ENCODE results near the gene AJUBA. TPM values are rescaled to one million over a fixed set of nuclear protein-coding genes. Genes with fewer than 3 reads are reported as not detected.
"Not testable (repeated sequence)": the region's sequence is repeated elsewhere in the genome, so short reads cannot be mapped to it uniquely, and the experiment has no call there.

The AJUBA gene
- polyA plus RNA-seq, 1 experiment: 77.0 TPM

DNA sequence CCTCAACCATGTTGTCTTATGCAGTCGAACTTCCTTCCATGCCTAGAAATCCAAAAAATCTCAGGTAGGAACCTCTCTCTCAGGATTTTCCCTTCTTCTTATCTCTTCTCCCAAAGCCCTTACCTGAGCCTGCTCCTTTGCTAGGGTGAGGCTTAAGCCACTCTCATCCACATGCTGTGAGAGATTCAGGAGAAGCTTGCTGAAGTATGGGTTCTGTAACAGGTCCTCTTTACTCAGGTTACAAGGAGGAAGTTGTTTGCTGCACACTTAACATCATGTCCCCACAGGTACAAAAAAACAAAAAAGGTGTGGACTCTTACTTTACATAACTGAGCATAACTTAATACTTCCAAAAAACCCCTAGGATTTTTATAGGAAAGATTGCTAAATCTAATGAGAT is 29.9 kb downstream of the AJUBA start:
- no peak for TF ChIP-seq CTCF (IDR thresholded peaks at IDR 0.05; ENCODE audit: low read depth, low read length)
- Histone ChIP-seq H3K27ac (ENCODE audit: low read depth, low read length) (no peak overlapping the region), H3K27me3 (ENCODE audit: control insufficient read depth, insufficient read depth, low read length) (no peaks in the 10 kb centered on the region), H3K4me3 (ENCODE audit: low read depth, low read length) (no peak overlapping the region), H3K9me3 (ENCODE audit: control insufficient read depth, insufficient read depth, low read length) (no peaks in the 10 kb centered on the region)
- ChIA-PET CTCF (interaction anchor here (1.6 kb wide), 1 partner anchor 22 kb away, joined by 5 read pairs; no protein-coding TSS in a partner anchor), POLR2A (no interaction called here)
- no peak for DNase-seq (ENCODE audit: low read depth, low spot score)

GRCh38 chr14:22951795-22952194 is 30.6 kb downstream of the AJUBA start:
- ChIA-PET POLR2A (interaction anchor here (0.6 kb wide), 1 partner anchor 15 kb away, joined by 3 read pairs; no protein-coding TSS in a partner anchor), CTCF (interaction anchor here (1.1 to 1.6 kb wide), 2 partner anchors 21 to 34 kb away, joined by 3 to 5 read pairs; no protein-coding TSS in a partner anchor)
- DNase-seq (ENCODE audit: low read depth, low spot score); H3K27ac ChIP-seq (ENCODE audit: low read depth, low read length); H3K27me3 ChIP-seq (ENCODE audit: control insufficient read depth, insufficient read depth, low read length); H3K9me3 ChIP-seq (ENCODE audit: control insufficient read depth, insufficient read depth, low read length); H3K4me3 ChIP-seq (ENCODE audit: low read depth, low read length): not testable (repeated sequence)

DNA sequence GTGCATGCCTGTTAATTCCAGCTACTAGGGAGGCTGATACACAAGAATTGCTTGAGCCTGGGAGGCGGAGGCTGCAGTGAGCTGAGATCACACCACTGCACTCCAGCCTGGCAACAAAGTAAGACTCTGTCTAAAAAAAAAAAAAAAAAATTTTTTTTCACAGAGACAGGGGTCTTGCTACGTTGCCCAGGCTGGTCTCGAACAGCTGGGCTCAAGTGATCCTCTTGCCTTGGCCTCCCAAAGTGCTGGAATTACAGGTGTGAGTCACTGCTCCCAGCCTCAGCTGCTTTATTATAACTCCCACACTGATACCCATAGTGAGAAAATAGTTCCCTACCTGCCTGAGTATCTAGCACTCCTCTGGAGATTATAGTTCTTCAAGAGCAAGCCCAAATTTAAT is 36.7 kb downstream of the AJUBA start:
- Histone ChIP-seq H3K27ac (ENCODE audit: low read depth, low read length) (no peak overlapping the region), H3K27me3 (ENCODE audit: control insufficient read depth, insufficient read depth, low read length) (no peaks in the 10 kb centered on the region), H3K4me3 (ENCODE audit: low read depth, low read length) (no peak overlapping the region), H3K9me3 (ENCODE audit: control insufficient read depth, insufficient read depth, low read length) (no peaks in the 10 kb centered on the region)
- no peak for TF ChIP-seq CTCF (IDR thresholded peaks at IDR 0.05; ENCODE audit: low read depth, low read length)
- CTCF ChIA-PET: interaction anchor here (0.6 to 1.5 kb wide), 2 partner anchors 15 to 20 kb away, joined by 8 to 12 read pairs; no protein-coding TSS in a partner anchor
- no peak for DNase-seq (ENCODE audit: low read depth, low spot score)
- POLR2A ChIA-PET: interaction anchor here (0.6 kb wide), 1 partner anchor 16 kb away, joined by 5 read pairs; no protein-coding TSS in a partner anchor

- Histone ChIP-seq H3K4me3 (ENCODE audit: low read depth, low read length) (no peak overlapping the region), H3K27me3 (ENCODE audit: control insufficient read depth, insufficient read depth, low read length) (no peaks in the 10 kb centered on the region), H3K27ac (ENCODE audit: low read depth, low read length) (peak overlapping the region; percentile 31), H3K9me3 (ENCODE audit: control insufficient read depth, insufficient read depth, low read length) (no peaks in the 10 kb centered on the region)
- no peak for TF ChIP-seq CTCF (IDR thresholded peaks at IDR 0.05; ENCODE audit: low read depth, low read length)
- CTCF ChIA-PET: interaction anchor here (0.6 to 2.1 kb wide), 8 partner anchors 8 to 1169 kb away, joined by 3 to 13 read pairs (median 4); no protein-coding TSS in a partner anchor
- POLR2A ChIA-PET: interaction anchor here (0.6 to 1.1 kb wide), 4 partner anchors 17 to 1478 kb away, joined by 3 to 7 read pairs (median 4); no protein-coding TSS in a partner anchor
- peak; percentile 30 for DNase-seq (ENCODE audit: low read depth, low spot score)
These were observed 42.7 kb downstream of the AJUBA start for GRCh38 chr14:22939684-22940083.

DNA sequence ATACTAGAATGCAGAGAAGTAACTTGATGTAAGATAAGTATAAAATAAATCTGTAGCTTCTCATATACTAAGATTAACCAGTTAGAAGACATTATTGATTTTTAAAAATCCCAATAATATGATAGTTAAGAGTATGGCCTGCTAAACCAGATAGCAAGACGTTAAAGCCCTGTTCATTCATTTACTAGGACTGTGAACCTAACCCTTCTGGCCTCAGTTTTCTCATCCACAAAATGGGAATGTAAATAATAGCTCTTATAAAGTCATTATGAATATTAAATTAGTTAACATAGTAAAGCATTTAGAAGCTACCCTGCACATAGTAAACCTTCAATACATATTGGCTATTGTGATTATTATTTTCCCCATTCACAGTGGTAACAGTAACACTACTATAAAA is 47.2 kb downstream of the AJUBA start:
- TF ChIP-seq CTCF (IDR thresholded peaks at IDR 0.05; ENCODE audit: low read depth, low read length): no peak
- ChIA-PET POLR2A (no interaction called here), CTCF (interaction anchor here (0.6 to 1.8 kb wide), 4 partner anchors 51 to 444 kb away, joined by 4 to 6 read pairs (median 5); no protein-coding TSS in a partner anchor)
- no peaks in the 10 kb centered on the region for H3K27me3 ChIP-seq (ENCODE audit: control insufficient read depth, insufficient read depth, low read length)
- no peaks in the 10 kb centered on the region for H3K9me3 ChIP-seq (ENCODE audit: control insufficient read depth, insufficient read depth, low read length)
- no peak overlapping the region for H3K27ac ChIP-seq (ENCODE audit: low read depth, low read length)
- no peak overlapping the region for H3K4me3 ChIP-seq (ENCODE audit: low read depth, low read length)
- no peak for DNase-seq (ENCODE audit: low read depth, low spot score)

Measured in AG04450 (cell line).